GM23338 (cell line): ENCODE results near the gene MGAT3. TPM values are rescaled to one million over a fixed set of nuclear protein-coding genes. Genes with fewer than 3 reads are reported as not detected.

Experiments used
- ATAC-seq: fragments of 200-7000 bp; cut with Tn5 transposase; 3 replicates; pipeline ENCODE4 v1.9.1; 2020
- DNase-seq: peaks from one replicate; pipeline ENCODE4 v3.0.0-alpha.2; 2015; ENCODE audit warnings: low spot score
- H2AFZ ChIP-seq: fragments of 200-600 bp; sonication (generic); 2 replicates; pipeline ENCODE4 v1.8.0; 2016; ENCODE audit warnings: antibody characterized with exemption, mild to moderate bottlenecking, moderate library complexity
- H3F3A ChIP-seq: fragments of 200-600 bp; sonication (generic); replicated peaks from 2 replicates; pipeline ENCODE4 v1.8.0; 2017; ENCODE audit warnings: antibody characterized with exemption, mixed run types, low read depth
- H3K27ac ChIP-seq: fragments of 200-600 bp; sonication (generic); 2 replicates; pipeline ENCODE4 v1.6.1; 2016; ENCODE audit warnings: low read depth
- H3K27me3 ChIP-seq: fragments of 200-600 bp; sonication (generic); 2 replicates; pipeline ENCODE4 v1.8.0; 2016; ENCODE audit warnings: mild to moderate bottlenecking, mixed run types, moderate library complexity; ENCODE audit not compliant: insufficient read depth
- H3K36me3 ChIP-seq: fragments of 200-600 bp; sonication (generic); 2 replicates; pipeline ENCODE4 v1.8.0; 2016; ENCODE audit warnings: mild to moderate bottlenecking; ENCODE audit not compliant: insufficient read depth
- H3K4me1 ChIP-seq: fragments of 200-600 bp; sonication (generic); 2 replicates; pipeline ENCODE4 v1.8.0; 2016; ENCODE audit warnings: mild to moderate bottlenecking, moderate library complexity; ENCODE audit not compliant: insufficient read depth
- H3K4me2 ChIP-seq: fragments of 200-600 bp; sonication (generic); 2 replicates; pipeline ENCODE4 v1.7.1; 2017; ENCODE audit warnings: mixed run types
- H3K4me3 ChIP-seq: fragments of 200-600 bp; sonication (generic); 2 replicates; pipeline ENCODE4 v1.6.1; 2016; ENCODE audit warnings: mixed run types
- H3K79me2 ChIP-seq: fragments of 200-600 bp; sonication (generic); replicated peaks from 2 replicates; pipeline ENCODE4 v1.8.0; 2017; ENCODE audit warnings: mild to moderate bottlenecking; ENCODE audit not compliant: insufficient read depth
- H3K9me2 ChIP-seq: fragments of 200-600 bp; sonication (generic); 2 replicates; pipeline ENCODE4 v1.8.0; 2017; ENCODE audit not compliant: insufficient read depth
- H4K20me1 ChIP-seq: fragments of 200-600 bp; sonication (generic); replicated peaks from 2 replicates; pipeline ENCODE4 v1.8.0; 2017; ENCODE audit warnings: mild to moderate bottlenecking; ENCODE audit not compliant: insufficient read depth
- H3K27ac Mint-ChIP-seq: 2 replicates; pipeline ENCODE4 v1.8.0; 2020; ENCODE audit warnings: inconsistent platforms, mild to moderate bottlenecking, moderate library complexity, mixed read lengths
- H3K27me3 Mint-ChIP-seq: 3 replicates; pipeline ENCODE4 v1.8.0; 2022; ENCODE audit warnings: low read depth, mild to moderate bottlenecking, moderate library complexity, mixed read lengths, inconsistent platforms; ENCODE audit not compliant: insufficient read depth, poor library complexity
- H3K36me3 Mint-ChIP-seq: 3 replicates; pipeline ENCODE4 v1.8.0; 2021; ENCODE audit warnings: low read depth, mild to moderate bottlenecking, inconsistent platforms, moderate library complexity, mixed read lengths
- H3K4me1 Mint-ChIP-seq: 3 replicates; pipeline ENCODE4 v1.8.0; 2020; ENCODE audit warnings: mild to moderate bottlenecking, inconsistent platforms, mixed read lengths
- H3K4me3 Mint-ChIP-seq: 3 replicates; pipeline ENCODE4 v1.8.0; 2021; ENCODE audit warnings: moderate library complexity, mild to moderate bottlenecking, inconsistent platforms, mixed read lengths
- H3K9me3 Mint-ChIP-seq: 3 replicates; pipeline ENCODE4 v1.8.0; 2020; ENCODE audit warnings: moderate library complexity, mild to moderate bottlenecking, inconsistent platforms, mixed read lengths
- EZH2 ChIP-seq: fragments of 200-600 bp; sonication (generic); IDR thresholded peaks from one replicate; pipeline ENCODE4 v1.8.0; 2017; ENCODE audit warnings: antibody characterized with exemption, mild to moderate bottlenecking, low read depth; ENCODE audit not compliant: unreplicated experiment
- JUNB ChIP-seq: IDR thresholded peaks from one replicate; pipeline ENCODE4 v1.6.1; 2016; ENCODE audit warnings: antibody characterized with exemption; ENCODE audit not compliant: unreplicated experiment
- STAT1 ChIP-seq: IDR thresholded peaks from one replicate; pipeline ENCODE4 v1.6.1; 2016; ENCODE audit warnings: antibody characterized with exemption; ENCODE audit not compliant: unreplicated experiment
- polyA plus RNA-seq: library from polyadenylated mRNA; unstranded; fragments of >200 nt; fragmentation: Nextera tagmentation; extraction: Ambion mirVana; gene quantifications from 2 replicates; pipeline ENCODE4 v1.2.1, GENCODE V29; 2016
- total RNA-seq: library from RNA; depleted of rRNA; stranded (reverse); fragments of >200 nt; shearing (Covaris generic); gene quantifications from 2 replicates; pipeline ENCODE4 v1.2.3, GENCODE V29; 2014
- TF ChIP-seq, protein P1 (sequence below): IDR thresholded peaks from one replicate; pipeline ENCODE4 v1.6.1; 2018; ENCODE audit warnings: antibody characterized with exemption; ENCODE audit not compliant: unreplicated experiment
- TF ChIP-seq, protein P2 (sequence below): IDR thresholded peaks from 2 replicates; pipeline ENCODE4 v1.6.1; 2016; ENCODE audit warnings: antibody characterized with exemption

Gene MGAT3
- total and polyA plus RNA-seq, 2 experiments from 2014 or later, result 1.7 to 10.2 TPM

DNA sequence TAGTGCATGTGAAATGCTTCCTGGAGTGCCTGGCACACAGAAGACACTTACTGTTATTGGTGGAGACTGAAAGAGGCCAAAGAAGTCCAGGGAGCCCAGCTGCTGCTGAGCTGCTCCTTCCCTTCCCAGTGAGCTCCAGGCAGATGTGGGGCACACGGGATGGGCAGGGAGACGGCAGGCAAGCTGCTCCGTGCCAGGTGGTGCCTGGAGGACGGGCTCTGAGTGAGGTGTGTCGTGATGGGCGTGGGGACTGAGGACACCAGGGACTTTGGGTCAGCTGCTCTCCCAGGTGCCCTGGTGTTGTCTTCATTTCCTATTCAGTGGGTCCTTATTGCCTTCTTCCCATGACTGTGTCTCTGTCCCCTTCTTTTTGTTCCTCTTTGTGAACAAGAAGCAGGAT lies 37.7 kb upstream of the MGAT3 start:
- Histone ChIP-seq H3K36me3 (peaks cover 7% of the 10 kb centered on the region; the same call in 1 of the 2 replicates), H3K79me2 (no peaks in the 10 kb centered on the region), H3K4me2 (no peak overlapping the region), H3K9me2 (no peaks in the 10 kb centered on the region), H3K4me3 (no peak overlapping the region), H2AFZ (no peak overlapping the region), H3F3A (no peaks in the 10 kb centered on the region), H3K4me1 (no peaks in the 10 kb centered on the region), H3K27me3 (no peaks in the 10 kb centered on the region), H3K27ac (no peak overlapping the region), H4K20me1 (no peaks in the 10 kb centered on the region; the same call in 1 of the 2 replicates)
- ATAC-seq, result no peak
- DNase-seq, result no peak
- no peak for TF ChIP-seq JUNB
- TF ChIP-seq, protein P1, sequence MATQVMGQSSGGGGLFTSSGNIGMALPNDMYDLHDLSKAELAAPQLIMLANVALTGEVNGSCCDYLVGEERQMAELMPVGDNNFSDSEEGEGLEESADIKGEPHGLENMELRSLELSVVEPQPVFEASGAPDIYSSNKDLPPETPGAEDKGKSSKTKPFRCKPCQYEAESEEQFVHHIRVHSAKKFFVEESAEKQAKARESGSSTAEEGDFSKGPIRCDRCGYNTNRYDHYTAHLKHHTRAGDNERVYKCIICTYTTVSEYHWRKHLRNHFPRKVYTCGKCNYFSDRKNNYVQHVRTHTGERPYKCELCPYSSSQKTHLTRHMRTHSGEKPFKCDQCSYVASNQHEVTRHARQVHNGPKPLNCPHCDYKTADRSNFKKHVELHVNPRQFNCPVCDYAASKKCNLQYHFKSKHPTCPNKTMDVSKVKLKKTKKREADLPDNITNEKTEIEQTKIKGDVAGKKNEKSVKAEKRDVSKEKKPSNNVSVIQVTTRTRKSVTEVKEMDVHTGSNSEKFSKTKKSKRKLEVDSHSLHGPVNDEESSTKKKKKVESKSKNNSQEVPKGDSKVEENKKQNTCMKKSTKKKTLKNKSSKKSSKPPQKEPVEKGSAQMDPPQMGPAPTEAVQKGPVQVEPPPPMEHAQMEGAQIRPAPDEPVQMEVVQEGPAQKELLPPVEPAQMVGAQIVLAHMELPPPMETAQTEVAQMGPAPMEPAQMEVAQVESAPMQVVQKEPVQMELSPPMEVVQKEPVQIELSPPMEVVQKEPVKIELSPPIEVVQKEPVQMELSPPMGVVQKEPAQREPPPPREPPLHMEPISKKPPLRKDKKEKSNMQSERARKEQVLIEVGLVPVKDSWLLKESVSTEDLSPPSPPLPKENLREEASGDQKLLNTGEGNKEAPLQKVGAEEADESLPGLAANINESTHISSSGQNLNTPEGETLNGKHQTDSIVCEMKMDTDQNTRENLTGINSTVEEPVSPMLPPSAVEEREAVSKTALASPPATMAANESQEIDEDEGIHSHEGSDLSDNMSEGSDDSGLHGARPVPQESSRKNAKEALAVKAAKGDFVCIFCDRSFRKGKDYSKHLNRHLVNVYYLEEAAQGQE, result no peak
- TF ChIP-seq, protein P2, sequence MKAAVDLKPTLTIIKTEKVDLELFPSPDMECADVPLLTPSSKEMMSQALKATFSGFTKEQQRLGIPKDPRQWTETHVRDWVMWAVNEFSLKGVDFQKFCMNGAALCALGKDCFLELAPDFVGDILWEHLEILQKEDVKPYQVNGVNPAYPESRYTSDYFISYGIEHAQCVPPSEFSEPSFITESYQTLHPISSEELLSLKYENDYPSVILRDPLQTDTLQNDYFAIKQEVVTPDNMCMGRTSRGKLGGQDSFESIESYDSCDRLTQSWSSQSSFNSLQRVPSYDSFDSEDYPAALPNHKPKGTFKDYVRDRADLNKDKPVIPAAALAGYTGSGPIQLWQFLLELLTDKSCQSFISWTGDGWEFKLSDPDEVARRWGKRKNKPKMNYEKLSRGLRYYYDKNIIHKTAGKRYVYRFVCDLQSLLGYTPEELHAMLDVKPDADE, result no peak
- H3K4me1 Mint-ChIP-seq, result no peaks in the 10 kb centered on the region; the same call in 1 of the 3 replicates
- 0 out of 2 replicates have a peak overlapping the region, but pooled peaks have one; percentile 54 for H3K27ac Mint-ChIP-seq
- no peaks in the 10 kb centered on the region for H3K9me3 Mint-ChIP-seq
- peaks cover 42% of the 10 kb centered on the region for H3K36me3 Mint-ChIP-seq
- no peak overlapping the region for H3K4me3 Mint-ChIP-seq
- peaks cover 5% of the 10 kb centered on the region for H3K27me3 Mint-ChIP-seq

DNA sequence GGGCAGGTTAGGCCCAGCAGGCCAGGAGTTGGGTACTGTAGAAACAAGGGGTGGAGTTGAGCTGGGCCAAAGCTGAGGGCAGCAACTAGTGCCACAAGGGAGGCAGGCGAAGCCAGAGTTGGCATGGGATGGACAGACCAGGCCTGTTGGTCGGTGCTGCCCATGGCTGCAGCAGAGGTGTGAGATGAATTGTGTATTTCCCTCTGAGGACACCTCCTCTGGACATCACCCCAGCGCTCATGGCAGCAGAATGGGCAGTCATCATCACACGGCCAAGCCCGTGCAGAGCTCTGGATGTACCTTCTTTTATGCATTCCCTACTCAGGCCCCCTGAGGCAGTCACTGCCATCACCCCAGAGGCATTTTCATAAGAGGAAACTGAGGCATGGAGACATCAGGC lies 36.9 kb upstream of the MGAT3 start:
- Histone ChIP-seq H3K36me3 (peaks cover 9% of the 10 kb centered on the region; the same call in 1 of the 2 replicates), H3K27ac (no peak overlapping the region), H3K27me3 (no peaks in the 10 kb centered on the region), H3K4me2 (no peak overlapping the region), H3K4me3 (no peak overlapping the region), H3K4me1 (no peaks in the 10 kb centered on the region), H3K9me2 (no peaks in the 10 kb centered on the region), H2AFZ (no peak overlapping the region), H4K20me1 (no peaks in the 10 kb centered on the region; the same call in 1 of the 2 replicates), H3K79me2 (no peaks in the 10 kb centered on the region), H3F3A (no peaks in the 10 kb centered on the region)
- no peak overlapping the region for H3K27ac Mint-ChIP-seq
- no peak for ATAC-seq
- H3K36me3 Mint-ChIP-seq, result peaks cover 44% of the 10 kb centered on the region
- H3K27me3 Mint-ChIP-seq, result peaks cover 2% of the 10 kb centered on the region
- no peak overlapping the region for H3K4me3 Mint-ChIP-seq
- no peak for DNase-seq
- H3K9me3 Mint-ChIP-seq, result no peaks in the 10 kb centered on the region
- H3K4me1 Mint-ChIP-seq, result no peaks in the 10 kb centered on the region; the same call in 1 of the 3 replicates
- no peak for TF ChIP-seq JUNB
- TF ChIP-seq, protein P1, result no peak
- TF ChIP-seq STAT1, result no peak
- TF ChIP-seq EZH2, result no peak
- TF ChIP-seq, protein P2, result no peak
